Trophoblast cell (in vitro differentiated cells and primary cell): ENCODE data around the gene MMS22L.

Experiments
- DNase-seq, 2 donors: peaks; one replicate each; pipeline ENCODE4 v3.0.0-alpha.2; 2016
- H2AFZ ChIP-seq: 2 replicates; pipeline ENCODE4 v1.6.1; 2013; ENCODE audit warnings: low read length, moderate library complexity, mild to moderate bottlenecking; ENCODE audit not compliant: insufficient read depth, poor library complexity
- H2AK5ac ChIP-seq: 2 replicates; pipeline ENCODE4 v1.6.1; 2013; ENCODE audit warnings: mild to moderate bottlenecking, low read length
- H2BK120ac ChIP-seq: 2 replicates; pipeline ENCODE4 v1.6.1; 2013; ENCODE audit warnings: low read length, mild to moderate bottlenecking, moderate library complexity; ENCODE audit not compliant: insufficient read depth, poor library complexity
- H2BK12ac ChIP-seq: 2 replicates; pipeline ENCODE4 v1.6.1; 2013; ENCODE audit warnings: mild to moderate bottlenecking, low read length, moderate library complexity
- H2BK5ac ChIP-seq: 2 replicates; pipeline ENCODE4 v1.6.1; 2013; ENCODE audit warnings: low read length, low read depth, moderate library complexity, mild to moderate bottlenecking; ENCODE audit not compliant: poor library complexity
- H3K14ac ChIP-seq: 2 replicates; pipeline ENCODE4 v1.6.1; 2013; ENCODE audit warnings: mild to moderate bottlenecking, low read length
- H3K18ac ChIP-seq: 2 replicates; pipeline ENCODE4 v1.6.1; 2013; ENCODE audit warnings: mild to moderate bottlenecking, low read length
- H3K23ac ChIP-seq: 2 replicates; pipeline ENCODE4 v1.6.1; 2013; ENCODE audit warnings: low read length
- H3K27ac ChIP-seq: 2 replicates; pipeline ENCODE4 v1.5.1; 2013; ENCODE audit warnings: low read depth, mild to moderate bottlenecking, inconsistent platforms, low read length, moderate library complexity
- H3K27me3 ChIP-seq: 2 replicates; pipeline ENCODE4 v1.6.1; 2013; ENCODE audit warnings: inconsistent platforms, mild to moderate bottlenecking, low read length, moderate library complexity; ENCODE audit not compliant: insufficient read depth
- H3K36me3 ChIP-seq, 2 experiments: 1 replicate in 1 of 2; 2 replicates in 1 of 2; pipeline ENCODE4 v1.6.1; 2013; ENCODE audit warnings: low read length in 2 of 2, mild to moderate bottlenecking in 2 of 2, moderate library complexity in 1 of 2; ENCODE audit not compliant: insufficient read depth in 2 of 2, control insufficient read depth in 1 of 2
- H3K4ac ChIP-seq: 2 replicates; pipeline ENCODE4 v1.6.1; 2013; ENCODE audit warnings: low read depth, mild to moderate bottlenecking, low read length, moderate library complexity
- H3K4me1 ChIP-seq, 2 experiments: 1 replicate in 1 of 2; 2 replicates in 1 of 2; pipeline ENCODE4 v1.6.1; 2013; ENCODE audit warnings: low read length in 2 of 2, mild to moderate bottlenecking in 2 of 2, moderate library complexity in 1 of 2; ENCODE audit not compliant: insufficient read depth in 2 of 2, control insufficient read depth in 1 of 2
- H3K4me2 ChIP-seq: 2 replicates; pipeline ENCODE4 v1.6.1; 2013; ENCODE audit warnings: inconsistent platforms, mild to moderate bottlenecking, low read length, moderate library complexity
- H3K4me3 ChIP-seq: 2 replicates; pipeline ENCODE4 v1.5.1; 2013; ENCODE audit warnings: mild to moderate bottlenecking, low read depth, low read length, inconsistent platforms
- H3K79me1 ChIP-seq: one replicate; pipeline ENCODE4 v1.6.1; 2013; ENCODE audit warnings: low read length
- H3K79me2 ChIP-seq: 2 replicates; pipeline ENCODE4 v1.6.1; 2013; ENCODE audit warnings: low read length, mild to moderate bottlenecking; ENCODE audit not compliant: control insufficient read depth, insufficient read depth, poor library complexity
- H3K9ac ChIP-seq: 2 replicates; pipeline ENCODE4 v1.6.1; 2013; ENCODE audit warnings: mild to moderate bottlenecking, low read length
- H3K9me3 ChIP-seq: 2 replicates; pipeline ENCODE4 v1.6.1; 2013; ENCODE audit warnings: low read depth, mild to moderate bottlenecking, control low read depth, inconsistent platforms, low read length; ENCODE audit not compliant: insufficient read depth
- H4K12ac ChIP-seq: 2 replicates; pipeline ENCODE4 v1.6.1; 2013; ENCODE audit warnings: low read depth, mild to moderate bottlenecking, low read length, moderate library complexity
- H4K8ac ChIP-seq: 2 replicates; pipeline ENCODE4 v1.6.1; 2013; ENCODE audit warnings: low read depth, mild to moderate bottlenecking, low read length, moderate library complexity
- H4K91ac ChIP-seq: one replicate; pipeline ENCODE4 v1.6.1; 2013; ENCODE audit warnings: low read depth, mild to moderate bottlenecking, low read length, moderate library complexity
- WGBS: extraction: QIAGEN DNeasy Blood & Tissue Kit; methylation state at CpG from one replicate; pipeline ENCODE4 v1.1.7; 2013; ENCODE audit warnings: missing lambda C conversion rate; ENCODE audit not compliant: insufficient read length, insufficient coverage; ENCODE audit errors: extremely low coverage; 5-methylcytosine and 5-hydroxymethylcytosine counted together

MMS22L gene

GRCh38 chr6:97094376-97094775 lies 188.6 kb downstream of the MMS22L start:
- no peak overlapping the region for H3K4me2 ChIP-seq
- H2BK120ac ChIP-seq, result no peak overlapping the region
- H3K4me1 ChIP-seq, result no peaks in the 10 kb centered on the region
- no peaks in the 10 kb centered on the region for H3K9me3 ChIP-seq
- no peaks in the 10 kb centered on the region for H3K79me2 ChIP-seq
- no peak overlapping the region for H3K9ac ChIP-seq
- no peak overlapping the region for H2BK12ac ChIP-seq
- no peaks in the 10 kb centered on the region for H3K36me3 ChIP-seq
- WGBS, result no CpG with 5 or more reads among the region's 2 CpGs
- H4K12ac ChIP-seq, result no peak overlapping the region
- H3K14ac ChIP-seq, result no peak overlapping the region
- no peak overlapping the region for H4K8ac ChIP-seq
- H3K18ac ChIP-seq, result no peak overlapping the region
- no peaks in the 10 kb centered on the region for H3K27me3 ChIP-seq
- H3K27ac ChIP-seq, result no peak overlapping the region
- H3K23ac ChIP-seq, result no peak overlapping the region
- DNase-seq, result peak; percentile 57 to 80
- H3K79me1 ChIP-seq, result no peaks in the 10 kb centered on the region
- H3K4ac ChIP-seq, result no peak overlapping the region
- no peak overlapping the region for H4K91ac ChIP-seq
- H3K4me3 ChIP-seq, result no peak overlapping the region
- no peak overlapping the region for H2BK5ac ChIP-seq
- no peak overlapping the region for H2AK5ac ChIP-seq
- H2AFZ ChIP-seq, result no peak overlapping the region

DNA sequence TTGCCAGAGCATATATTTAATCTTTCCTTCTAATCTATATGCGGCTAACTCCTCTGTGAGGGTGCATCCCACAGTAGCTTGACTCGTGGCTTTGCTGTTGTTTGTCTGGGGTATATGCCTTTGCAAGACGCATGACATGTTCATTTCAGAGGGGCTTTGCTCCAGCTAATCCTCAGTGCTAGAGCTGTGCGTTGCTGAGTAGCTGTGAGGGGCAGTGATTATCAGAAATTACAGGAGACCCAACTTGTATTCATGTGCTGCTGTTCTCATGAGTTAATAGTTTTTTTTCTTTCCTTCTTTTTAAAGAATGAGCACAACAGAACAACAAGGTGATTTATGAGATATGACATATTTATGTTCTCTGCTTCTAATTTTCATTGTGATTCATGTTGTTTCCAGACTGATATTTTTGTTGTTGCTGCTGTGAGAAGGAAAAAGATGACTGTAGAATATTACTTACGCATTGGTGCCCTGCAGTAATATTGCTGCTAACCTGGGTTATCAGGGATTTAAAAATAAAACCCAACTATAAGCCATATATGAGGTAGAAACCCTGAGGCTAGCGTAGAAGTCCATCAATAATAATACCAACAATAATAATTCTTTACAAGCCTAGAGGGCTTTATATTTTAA lies 190.2 kb downstream of the MMS22L start:
- no CpG with 5 or more reads among the region's 6 CpGs for WGBS
- no peak overlapping the region for H2BK12ac ChIP-seq
- H3K9ac ChIP-seq, result no peak overlapping the region
- H3K79me2 ChIP-seq, result no peaks in the 10 kb centered on the region
- H3K4me3 ChIP-seq, result no peak overlapping the region
- H2AFZ ChIP-seq, result no peak overlapping the region
- no peak overlapping the region for H2AK5ac ChIP-seq
- no peak overlapping the region for H3K4ac ChIP-seq
- H3K27ac ChIP-seq, result no peak overlapping the region
- no peaks in the 10 kb centered on the region for H3K79me1 ChIP-seq
- no peak overlapping the region for H4K12ac ChIP-seq
- H3K18ac ChIP-seq, result no peak overlapping the region
- H3K27me3 ChIP-seq, result no peaks in the 10 kb centered on the region
- no peak overlapping the region for H2BK5ac ChIP-seq
- no peak for DNase-seq
- H3K4me2 ChIP-seq, result no peak overlapping the region
- no peak overlapping the region for H2BK120ac ChIP-seq
- H3K23ac ChIP-seq, result no peak overlapping the region
- H3K9me3 ChIP-seq, result no peaks in the 10 kb centered on the region
- H3K36me3 ChIP-seq, result no peaks in the 10 kb centered on the region
- H3K4me1 ChIP-seq, result no peaks in the 10 kb centered on the region
- no peak overlapping the region for H4K8ac ChIP-seq
- H3K14ac ChIP-seq, result no peak overlapping the region
- H4K91ac ChIP-seq, result no peak overlapping the region
